Placental pericyte (primary cell): ENCODE data around the gene RDH12. TPM values are rescaled to one million over a fixed set of nuclear protein-coding genes. Genes with fewer than 3 reads are reported as not detected.

Experiments
- small RNA-seq: library from RNA; depleted of rRNA; stranded (forward); fragments of <200 nt; gene quantifications from one replicate; pipeline ENCODE3, GENCODE V24; 2012; ENCODE audit warnings: low replicate concordance
- total RNA-seq: library from RNA; depleted of rRNA; stranded (reverse); fragments of >200 nt; gene quantifications from 2 replicates; pipeline ENCODE4 v1.2.3, GENCODE V29; 2012

The RDH12 gene
- under 0.01 TPM in 1 of 2 replicates, not detected in the other for total RNA-seq

DNA sequence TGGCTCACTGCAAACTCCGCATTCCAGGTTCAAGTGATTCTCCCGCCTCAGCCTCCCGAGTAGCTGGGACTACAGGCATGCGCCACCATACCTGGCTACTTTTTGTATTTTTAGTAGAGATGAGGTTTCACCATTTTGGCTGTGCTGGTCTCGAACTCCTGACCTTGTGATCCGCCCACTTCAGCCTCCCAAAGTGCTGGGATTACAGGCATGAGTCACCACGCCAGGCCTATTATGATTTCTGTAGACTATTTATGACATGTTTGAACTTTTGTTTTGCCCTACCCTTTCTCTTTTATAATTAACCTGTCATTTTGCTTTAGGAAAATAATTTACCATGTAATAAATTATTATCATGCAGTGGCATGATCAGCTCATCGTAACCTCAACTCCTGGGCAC lies at the start of gene RDH12:
RDH12 (plus strand) TSS at position 395 of the 400 bp plus-strand sequence. CDS start 20,757 bp downstream, outside the sequence.

GRCh38 chr14:67674480-67675218 lies 27.0 kb upstream of the RDH12 start, which contains the start of gene VTI1B:
TSS of gene VTI1B (minus strand) at chr14:67674632. CDS start at chr14:67674489, 143 bp downstream.

DNA sequence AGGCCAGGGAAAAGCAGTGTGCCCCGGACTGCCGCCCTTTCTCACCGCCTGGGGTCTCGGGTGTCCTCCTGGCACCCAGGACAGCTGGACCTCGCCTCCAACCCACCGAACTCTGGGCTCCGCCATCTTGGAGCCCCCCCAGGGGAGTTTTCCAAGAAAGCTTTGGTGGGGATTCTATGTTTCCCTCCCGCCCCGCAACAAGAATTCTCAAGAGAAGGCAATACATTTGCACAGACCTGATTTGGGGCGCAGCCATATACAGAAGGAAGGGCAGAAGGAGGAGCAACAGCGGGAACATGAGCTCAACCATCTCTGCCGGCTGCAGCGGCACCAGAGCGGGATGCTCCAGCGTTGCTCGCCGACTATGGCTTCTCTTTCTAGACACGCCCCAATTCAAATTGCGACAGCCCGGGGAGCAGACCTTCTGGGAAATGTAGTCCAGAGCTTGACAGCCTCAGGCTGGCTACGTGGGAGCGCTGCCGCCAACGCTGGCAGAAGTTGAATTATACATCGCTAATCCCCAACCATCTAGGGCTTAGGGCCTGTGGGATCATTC lies 6.2 kb upstream of the RDH12 start, which contains the start of gene RDH11:
RDH11 (minus strand) TSS at position 371 of the 556 bp plus-strand sequence; CDS start at position 310, 61 bp downstream.

Small RNAs within 50 kb of the gene (small RNA-seq; reads per million reads assigned to genes)
- gene AL049779.3 (not detected), gene RN7SL369P (not detected), gene RNA5SP386 (not detected)

Other genes with a start within 250 kb of the RDH12 start
- gene TMEM229B, start 213.2 kb upstream of the RDH12 start, total RNA-seq = 0.43 and 0.88 TPM in 2 replicates
- 1.1 and 1.3 TPM in 2 replicates for gene PLEKHH1, start 168.6 kb upstream of the RDH12 start, total RNA-seq
- 10.9 and 17.3 TPM in 2 replicates for gene PIGH, start 101.6 kb upstream of the RDH12 start, total RNA-seq
- gene ARG2, start 82.0 kb upstream of the RDH12 start, total RNA-seq = 8.0 and 9.2 TPM in 2 replicates
- 43.1 and 57.6 TPM in 2 replicates for gene VTI1B, start 27.3 kb upstream of the RDH12 start, total RNA-seq
- 97.2 and 147 TPM in 2 replicates for gene RDH11, start 6.1 kb upstream of the RDH12 start, total RNA-seq
- gene ZFYVE26, start 114.7 kb downstream of the RDH12 start, total RNA-seq = 35.2 and 42.5 TPM in 2 replicates
- 22.8 and 38.1 TPM in 2 replicates for gene RAD51B, start 117.9 kb downstream of the RDH12 start, total RNA-seq